HG02588 (cell line): ENCODE measurements around the gene GALNT12.
A peak's percentile ranks its signal among the peaks of the same experiment; 100 is the strongest.

ENCODE experiments used
- ATAC-seq: cut with Tn5 transposase; IDR thresholded peaks from one replicate; pipeline ENCODE4 v1.9.1; 2021; ENCODE audit warnings: mild to moderate bottlenecking, moderate library complexity; ENCODE audit not compliant: unreplicated experiment

GALNT12 gene

DNA sequence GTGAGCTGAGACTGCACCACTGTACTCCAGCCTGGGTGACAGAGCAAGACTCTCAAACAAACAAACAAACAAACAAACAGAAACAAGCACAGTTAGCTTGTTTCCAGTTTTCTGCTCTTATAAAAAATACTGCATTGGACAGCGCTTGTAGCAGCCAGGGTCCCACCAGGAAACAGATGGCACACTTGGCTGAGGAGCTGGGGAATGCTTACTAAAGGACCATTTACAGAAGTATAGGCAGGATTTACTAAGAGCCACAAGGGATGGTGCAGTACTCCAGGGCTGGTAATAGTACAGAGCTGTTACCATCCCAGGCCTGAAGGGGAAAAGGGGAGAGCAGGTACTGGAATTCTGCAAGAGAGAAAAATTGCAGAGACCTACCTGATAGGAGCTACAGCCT lies 5.9 kb upstream of the GALNT12 start:
- ATAC-seq = no peak

DNA sequence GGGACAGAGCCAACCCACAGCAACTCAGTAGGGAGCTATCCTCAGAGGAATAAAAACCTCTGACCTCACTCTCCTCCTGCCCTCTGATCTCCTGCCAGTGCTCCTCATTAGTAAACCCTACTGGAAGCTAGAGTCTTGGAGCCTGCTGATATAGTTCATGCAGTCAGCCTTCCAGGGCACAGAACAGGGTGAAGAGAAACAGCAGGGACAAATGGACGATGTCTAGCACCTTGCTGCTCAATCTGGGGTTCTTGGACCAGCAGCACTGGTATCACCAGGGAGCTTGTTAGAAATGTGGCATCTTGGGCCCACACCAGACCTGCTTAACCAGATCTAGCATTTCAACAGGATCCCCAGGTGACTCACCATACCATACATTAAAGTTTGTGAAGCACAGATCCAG lies 5.5 kb upstream of the GALNT12 start:
- no peak for ATAC-seq

DNA sequence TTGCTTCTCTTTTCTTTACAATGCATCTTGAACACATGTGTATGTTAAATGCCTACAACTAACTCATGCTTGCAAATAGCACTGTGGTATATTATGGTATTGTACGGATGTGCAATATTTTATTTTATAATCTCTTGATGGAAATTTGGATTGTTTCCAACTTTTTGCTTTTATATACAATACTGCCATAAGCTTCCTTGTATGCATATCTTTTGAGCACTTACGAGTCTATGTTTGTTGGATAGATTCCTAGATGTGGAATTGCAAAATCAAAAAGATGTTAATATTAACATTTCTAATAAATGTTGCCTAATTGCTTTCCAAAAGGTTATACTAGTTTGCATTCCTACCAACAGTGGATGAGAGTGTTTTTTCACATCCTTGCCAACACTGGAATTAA lies 3.4 kb upstream of the GALNT12 start:
- no peak for ATAC-seq

DNA sequence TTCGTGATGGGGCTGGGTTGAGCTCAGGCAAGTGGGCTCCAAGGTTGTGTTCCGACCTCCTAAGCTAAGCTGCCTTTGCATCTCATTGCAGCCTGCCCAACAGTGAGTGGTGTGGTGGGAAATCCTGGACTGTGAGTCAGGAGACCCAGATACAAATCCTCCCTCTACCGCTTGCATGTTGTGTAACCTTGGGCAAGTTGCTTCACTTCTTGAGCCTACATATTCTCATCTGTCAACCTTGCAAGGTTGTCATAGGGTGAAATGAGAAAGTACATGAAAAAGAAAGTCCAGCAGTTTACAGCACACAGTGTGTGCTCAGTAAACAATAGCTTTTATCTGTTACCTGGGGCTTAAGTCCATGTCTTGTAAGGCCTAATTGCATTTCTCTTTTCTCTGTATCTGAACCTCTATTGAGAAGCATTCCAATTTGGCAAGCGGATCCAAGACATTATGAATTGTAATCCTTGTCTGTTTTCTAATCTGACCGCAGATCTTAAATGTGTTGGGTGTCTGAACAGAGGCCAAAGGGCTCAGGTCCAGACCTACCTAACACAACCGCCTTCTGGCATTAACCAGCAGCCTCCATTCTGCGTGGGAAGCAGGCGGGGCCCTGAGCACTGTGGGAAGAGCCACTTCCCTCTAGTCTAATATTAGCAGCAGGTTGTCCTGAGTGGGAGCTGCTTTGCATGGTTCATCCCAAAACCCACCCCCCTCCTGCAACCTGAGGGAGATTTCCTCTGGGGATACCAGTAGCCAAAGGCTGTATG lies 1.8 kb upstream of the GALNT12 start:
- no peak for ATAC-seq

DNA sequence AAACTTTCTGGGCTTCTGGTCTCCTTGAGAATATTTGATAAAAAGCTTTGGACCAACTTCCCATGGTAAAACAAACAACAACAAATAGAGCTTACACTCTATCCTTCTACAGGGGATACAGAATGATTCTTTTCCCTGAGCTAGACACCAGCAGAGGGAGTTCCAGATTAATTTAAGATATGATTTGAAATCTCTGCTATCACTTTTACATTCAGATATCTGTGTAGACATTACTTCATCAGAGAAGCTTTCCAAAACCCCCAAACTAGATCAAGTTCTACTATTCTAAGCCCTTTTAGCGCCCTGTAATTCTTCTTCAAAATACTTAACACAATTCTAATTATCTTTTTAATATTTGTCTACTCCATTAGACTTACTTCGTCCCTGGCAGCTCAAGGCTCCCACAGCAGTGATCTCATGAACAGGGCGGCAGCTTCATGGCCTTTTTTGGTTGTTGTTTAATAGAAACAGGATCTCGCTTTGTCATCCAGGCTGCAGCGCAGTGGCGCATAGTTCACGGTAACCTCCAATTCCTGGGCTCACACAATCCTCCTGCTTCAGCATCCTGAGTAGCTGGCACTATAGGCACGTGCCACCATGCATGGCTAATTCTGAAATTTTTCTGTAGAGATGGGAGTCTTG lies 955 bp upstream of the GALNT12 start:
- ATAC-seq = no peak

DNA sequence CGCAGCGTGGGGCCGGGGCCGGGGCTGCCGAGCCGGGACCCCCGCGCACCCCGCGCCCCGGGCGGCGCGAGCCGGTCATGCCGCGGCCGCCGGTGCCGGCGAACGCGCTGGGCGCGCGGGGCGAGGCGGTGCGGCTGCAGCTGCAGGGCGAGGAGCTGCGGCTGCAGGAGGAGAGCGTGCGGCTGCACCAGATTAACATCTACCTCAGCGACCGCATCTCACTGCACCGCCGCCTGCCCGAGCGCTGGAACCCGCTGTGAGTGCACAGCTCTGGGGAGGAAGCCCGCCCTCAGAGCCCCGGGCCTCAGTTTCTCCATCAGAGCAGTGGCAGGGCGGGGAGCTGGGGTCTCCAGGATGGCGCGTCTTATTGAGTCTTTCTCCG lies 335 bp downstream of the GALNT12 start:
- peak; percentile 24 for ATAC-seq

DNA sequence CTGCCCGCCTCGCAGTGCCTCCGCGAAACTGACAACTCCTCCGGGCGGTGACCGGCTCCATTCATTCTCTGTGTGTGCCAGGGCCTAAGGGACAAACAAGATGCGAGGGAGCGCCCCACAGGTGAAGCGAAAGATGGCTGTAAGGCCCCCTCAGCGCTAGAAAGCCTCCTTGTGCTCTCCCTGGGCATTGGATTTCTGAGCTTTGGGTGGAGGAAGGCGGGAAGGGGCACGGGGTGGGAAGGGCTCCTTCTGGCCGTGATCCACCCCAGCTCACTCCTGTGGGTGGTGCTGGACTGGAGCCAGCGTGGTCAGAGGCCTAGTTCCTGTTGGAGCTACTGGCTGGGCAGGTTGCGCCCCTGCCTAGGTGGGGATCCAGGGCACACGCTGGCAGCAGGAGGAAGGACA lies 943 bp downstream of the GALNT12 start:
- no peak for ATAC-seq

DNA sequence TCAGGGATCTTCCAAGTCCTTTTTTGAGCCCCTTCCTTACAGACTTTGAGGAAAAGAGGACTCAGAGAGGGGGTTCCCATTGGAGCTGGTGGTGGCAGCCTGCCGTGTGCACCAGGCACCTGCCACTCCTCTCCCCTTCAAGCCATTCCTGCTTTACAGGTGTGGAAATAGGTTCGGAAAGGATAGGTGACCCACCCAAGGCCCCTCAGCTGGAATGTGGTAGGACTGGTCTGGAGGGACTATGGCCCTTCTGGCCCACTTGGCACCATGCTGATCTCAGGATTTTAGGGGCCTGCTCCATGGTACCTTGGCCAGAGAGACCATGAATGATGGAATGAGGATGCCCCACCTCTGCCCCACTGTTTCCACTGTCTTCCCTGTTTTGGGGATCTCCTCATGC lies 1.4 kb downstream of the GALNT12 start:
- ATAC-seq = no peak

DNA sequence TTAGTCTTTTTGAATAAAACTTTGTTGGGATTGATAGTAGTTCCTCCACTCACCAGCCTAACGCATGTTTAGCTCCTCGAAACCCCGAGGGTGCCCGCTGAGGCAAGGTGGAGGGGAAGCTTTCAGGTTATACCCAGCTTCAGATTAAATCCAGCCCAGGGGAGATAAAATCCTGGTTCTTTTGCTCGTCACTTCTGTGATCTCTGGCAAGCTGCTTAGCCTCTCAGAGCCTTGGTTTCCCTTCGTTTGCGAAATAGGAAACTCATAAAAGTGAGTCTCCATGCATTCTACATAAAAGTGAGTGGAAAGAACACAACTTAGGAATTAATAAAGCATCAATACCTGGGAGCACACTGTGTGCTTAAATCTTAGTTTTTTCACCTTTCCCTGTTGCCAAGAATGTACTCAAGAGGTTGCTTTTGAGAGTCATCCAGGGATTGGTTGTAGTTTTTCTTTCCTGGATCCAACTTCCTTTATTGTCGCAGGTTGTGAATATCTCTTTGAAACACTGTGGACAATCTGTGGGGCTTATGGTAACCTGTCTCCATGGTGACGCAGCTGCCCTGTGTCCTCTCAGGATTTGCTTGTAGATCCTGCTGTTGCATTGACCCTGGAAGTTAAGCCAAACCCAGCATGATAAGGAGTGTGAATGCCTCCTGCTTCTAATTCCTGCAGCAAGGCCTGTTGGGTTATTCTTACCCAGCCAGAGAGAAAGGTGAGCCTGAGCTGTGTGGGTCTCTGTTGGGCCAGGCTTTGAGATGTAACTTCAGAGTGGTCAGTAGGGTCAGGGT lies 2.0 kb downstream of the GALNT12 start:
- no peak for ATAC-seq

DNA sequence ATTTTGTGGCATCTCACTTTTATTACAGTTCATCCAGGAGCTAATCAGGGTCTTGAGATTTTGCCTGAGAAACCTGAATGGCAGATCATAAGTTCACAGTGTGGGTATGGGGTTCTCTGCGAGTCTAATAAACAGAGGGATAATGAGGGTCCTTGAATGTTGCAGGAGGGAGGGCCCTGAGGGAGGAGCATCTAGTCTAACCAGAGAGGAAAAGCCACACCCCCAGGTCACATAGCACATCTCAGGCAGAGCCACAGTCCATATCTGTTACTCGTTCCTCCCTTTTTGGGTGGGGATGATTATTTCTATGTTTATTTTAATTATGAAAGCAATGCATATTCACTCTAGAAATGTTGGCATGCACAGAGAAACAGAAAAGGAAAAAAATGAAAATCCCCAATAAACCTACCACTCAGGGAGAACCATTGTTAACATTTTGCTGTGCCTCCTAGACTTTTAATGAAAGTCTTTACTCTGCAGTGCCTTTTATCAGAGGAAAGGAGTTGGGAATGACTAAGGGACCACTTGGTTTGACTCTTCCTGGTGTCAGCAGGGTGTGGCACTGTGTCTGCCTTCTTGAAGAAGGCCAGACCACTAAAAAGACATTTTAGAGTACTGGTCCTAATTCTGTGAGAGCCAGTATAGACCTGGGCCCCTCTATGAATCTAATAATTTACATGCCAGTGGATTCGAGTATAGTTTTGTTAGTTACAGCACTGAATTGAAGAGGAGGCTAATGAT lies 2.8 kb downstream of the GALNT12 start:
- ATAC-seq = no peak

DNA sequence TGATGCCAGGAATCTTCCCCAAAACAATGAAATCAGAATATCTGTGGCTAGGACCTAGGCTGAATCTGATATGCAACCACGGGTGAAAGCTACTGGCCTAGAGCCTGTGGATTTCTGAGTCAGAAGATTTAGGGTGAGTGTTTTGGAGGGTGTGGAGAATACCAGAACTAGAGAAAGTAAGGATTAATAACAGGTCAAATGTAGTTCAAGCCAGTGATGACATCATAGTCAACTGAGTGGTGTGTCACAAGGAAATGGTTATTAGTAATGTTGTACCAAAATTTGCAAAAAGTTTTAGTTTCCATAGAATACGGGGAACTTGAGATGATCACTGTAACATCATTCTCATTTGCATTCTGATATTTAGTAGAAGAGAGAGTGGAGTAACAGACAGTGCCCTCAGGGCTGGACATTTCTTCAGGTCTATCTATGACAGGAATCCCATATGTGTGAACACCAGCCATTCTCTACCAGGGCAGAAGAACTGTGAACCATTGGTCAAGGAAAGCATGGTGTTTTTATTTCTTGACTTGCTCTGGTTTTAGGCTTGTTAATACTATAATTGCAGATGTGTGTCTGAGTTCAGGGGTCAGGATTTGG lies 3.7 kb downstream of the GALNT12 start:
- ATAC-seq = no peak

DNA sequence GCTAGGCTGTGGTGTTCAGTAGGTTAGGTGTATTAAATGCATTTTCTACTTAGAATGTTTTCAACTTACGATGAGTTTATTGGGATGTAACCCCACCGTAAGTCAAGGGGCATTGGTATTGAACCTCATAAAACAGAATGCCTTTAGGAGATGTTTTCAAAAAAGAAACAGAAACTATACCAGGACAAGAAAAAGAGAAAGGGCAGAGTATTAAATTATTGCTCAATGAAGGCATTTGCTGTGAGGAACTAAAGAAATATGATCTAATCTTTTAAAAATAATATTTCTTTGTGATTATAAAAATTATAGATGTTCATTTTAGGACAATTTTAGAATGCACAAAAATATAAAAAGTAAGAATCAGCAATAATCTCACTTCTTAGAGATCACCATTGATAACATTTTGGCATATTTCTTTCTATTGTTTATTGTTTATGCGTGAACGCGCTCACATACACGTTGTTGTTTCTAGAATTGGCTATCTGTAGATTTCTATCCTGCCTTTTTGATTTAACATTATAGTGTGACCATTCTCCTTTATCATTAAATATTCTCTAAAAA lies 8.0 kb downstream of the GALNT12 start:
- ATAC-seq = no peak

DNA sequence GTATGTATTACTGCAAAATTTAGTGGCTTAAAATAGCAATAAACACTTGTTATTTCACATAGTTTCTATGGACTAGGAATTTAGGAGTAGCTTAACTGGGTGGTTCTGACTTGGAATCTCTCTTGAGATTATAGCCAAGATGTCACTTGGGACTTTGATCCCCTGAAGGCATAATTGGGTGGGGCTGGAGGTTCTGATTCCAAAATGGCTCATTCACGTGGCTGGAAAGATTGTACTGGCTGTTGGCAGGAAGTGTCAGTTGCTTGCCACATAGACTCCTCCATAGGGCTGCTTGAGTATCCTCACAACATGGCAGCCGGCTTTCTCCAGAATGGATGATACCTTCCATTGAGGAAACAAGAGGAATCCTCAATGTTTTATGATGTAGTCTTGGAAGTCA lies 11.3 kb downstream of the GALNT12 start:
- no peak for ATAC-seq

DNA sequence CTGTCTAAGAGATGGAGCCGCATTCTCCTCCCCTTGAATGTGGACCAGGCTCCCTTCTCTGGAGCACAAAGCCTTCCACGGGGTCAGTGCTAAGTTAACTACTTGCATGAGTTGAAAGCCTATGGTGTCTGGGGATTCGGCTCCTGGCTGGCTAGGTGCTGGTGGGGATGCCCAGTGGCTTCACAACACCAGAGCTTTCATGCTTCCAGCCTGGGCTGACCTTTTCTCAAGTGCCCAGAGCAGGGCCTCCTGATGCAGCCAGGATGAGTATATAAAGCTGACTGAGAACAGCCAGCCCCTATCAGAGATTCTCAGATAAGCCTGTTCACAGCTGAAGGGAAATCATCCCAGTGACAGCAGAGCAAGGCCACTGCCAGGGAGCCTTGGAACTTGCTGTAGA lies 11.8 kb downstream of the GALNT12 start:
- no peak for ATAC-seq

DNA sequence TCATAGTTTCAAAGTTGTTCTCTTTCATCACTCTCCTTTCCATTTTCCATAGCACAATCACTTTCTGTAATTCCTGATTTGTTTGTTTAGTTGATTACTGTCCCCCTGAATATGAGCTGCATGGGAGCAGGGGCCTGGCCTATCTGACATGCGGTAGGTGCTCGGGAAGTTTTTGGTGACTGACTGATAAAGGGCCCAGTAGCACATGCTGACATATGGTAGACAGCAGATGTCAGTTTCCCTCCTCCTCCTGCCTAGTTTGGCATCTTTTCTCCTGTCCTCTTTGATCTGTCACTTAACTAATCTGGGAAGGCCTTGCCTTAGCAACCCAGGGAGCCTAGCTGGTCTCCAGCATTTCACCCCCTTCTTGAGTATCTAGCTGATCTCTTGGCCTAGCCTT lies 14.4 kb downstream of the GALNT12 start:
- ATAC-seq = no peak

DNA sequence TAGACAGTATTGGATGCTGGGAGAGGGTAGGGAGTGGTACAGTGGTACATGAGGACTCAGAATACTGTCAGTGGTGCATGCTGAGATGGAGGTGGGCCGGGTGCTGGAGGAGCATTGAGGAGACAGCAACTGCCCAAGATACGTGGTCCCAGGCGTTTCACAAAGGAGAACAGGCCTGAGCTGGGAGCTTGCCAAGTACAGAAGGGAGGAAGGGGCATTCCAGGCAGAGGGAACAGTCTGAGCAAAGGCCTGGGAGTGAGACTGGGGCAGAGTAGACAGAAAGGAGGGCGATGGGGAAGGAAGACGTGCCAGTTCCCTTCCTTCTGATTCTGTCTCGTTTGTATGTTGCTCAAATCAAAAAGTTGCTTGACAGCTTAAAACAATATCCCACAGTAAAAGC lies 15.2 kb downstream of the GALNT12 start:
- ATAC-seq = no peak

DNA sequence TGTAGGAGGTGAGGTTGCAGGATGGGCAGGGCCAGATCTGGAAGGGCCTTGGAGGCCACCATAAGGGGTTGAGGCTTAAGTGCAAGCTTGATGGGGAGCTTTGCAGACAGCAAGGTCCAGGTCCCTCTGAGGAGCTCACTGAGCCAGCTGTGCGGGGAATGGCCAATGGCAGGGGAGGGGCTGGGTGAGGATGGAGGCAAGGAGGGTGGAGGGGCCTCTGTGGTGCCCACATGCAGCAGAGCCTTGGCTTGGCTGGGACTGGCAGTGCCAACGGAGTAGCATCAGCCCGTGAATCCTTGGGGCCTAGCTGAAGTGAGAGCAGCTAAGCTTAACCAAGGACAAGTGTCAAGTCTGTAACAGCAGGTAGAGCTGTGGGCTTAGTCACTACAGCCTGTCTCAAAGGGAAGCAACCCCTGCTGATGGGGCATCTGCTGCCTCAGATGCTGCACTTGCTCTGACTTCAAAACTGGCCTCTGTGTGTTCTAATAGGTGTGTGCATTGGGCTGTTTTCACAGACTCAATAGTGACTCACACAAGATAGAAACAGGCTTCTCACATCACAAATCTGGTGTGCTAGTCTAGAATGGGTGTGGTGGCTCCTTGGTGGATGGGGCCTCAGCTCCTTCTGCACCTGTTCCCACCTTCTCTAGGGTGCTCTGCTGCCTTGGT lies 16.3 kb downstream of the GALNT12 start:
- no peak for ATAC-seq

DNA sequence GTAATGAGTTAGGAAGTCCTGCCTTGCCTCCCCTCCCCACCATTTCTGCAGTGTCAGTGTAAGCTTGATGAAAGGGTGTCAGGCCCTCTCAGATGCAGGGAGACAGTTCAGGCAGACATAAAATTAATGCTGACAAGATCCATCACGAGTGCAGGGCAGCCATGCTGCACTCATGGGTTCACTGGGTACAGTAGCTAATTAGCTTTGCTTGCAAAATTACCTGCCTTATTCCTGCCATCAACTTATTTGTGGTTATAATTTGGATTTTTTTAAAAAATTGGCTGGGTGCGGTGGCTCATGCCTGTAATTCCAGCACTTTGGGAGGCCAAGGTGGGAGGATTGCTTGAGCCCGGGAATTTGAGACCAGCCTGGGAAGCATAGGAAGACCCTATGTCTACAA lies 17.9 kb downstream of the GALNT12 start:
- no peak for ATAC-seq

DNA sequence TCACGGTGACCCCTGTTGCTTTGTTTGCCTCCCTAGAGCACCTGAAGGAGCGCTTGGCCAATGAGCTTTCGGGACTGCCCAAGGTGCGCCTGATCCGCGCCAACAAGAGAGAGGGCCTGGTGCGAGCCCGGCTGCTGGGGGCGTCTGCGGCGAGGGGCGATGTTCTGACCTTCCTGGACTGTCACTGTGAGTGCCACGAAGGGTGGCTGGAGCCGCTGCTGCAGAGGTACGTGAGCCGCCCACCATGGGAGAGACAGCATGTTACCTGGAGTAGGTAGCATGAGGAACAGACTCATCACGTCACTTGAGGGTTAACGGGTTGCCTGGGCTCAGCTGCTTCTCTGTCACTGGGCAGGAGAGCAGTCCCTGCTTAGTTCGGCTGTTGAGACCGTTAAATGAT lies 19.2 kb downstream of the GALNT12 start:
- ATAC-seq = no peak

DNA sequence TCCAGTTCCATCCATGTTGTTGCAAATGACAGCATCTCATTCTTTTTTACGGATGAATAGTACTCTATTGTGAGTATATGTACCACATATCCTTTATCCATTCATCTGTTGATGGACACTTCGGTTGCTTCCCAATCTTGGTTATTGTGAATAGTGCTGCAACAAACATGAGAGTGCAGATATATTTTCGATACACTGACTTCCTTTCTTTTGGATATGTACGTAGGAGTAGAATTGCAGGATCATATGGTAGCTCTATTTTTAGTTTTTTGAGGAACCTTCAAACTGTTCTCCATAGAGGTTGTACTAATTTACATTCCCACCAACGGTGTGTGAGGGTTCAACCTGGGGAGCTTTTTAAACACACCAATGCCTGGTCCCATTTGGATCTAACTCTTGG lies 22.3 kb downstream of the GALNT12 start:
- no peak for ATAC-seq
